Liver (tissue), 9 donors: Measurements from ENCODE around the gene CAST. TPM values are rescaled to one million over a fixed set of nuclear protein-coding genes. Genes with fewer than 3 reads are reported as not detected.
A peak's percentile ranks its signal among the peaks of the same experiment; 100 is the strongest.

Source experiments
- DNase-seq: peaks from one replicate; pipeline ENCODE4 v3.0.0-alpha.2; 2017; ENCODE audit warnings: low spot score
- H3K27ac ChIP-seq, 2 donors: one replicate each; pipeline ENCODE4 v1.7.0; 2013; ENCODE audit warnings: inconsistent platforms in 2 of 2, low read length in 2 of 2, control low read depth in 1 of 2, low read depth in 1 of 2, mild to moderate bottlenecking in 1 of 2
- H3K27me3 ChIP-seq, 4 donors: one replicate each; pipeline versions ENCODE4 v1.6.1 to v1.7.0; 2013; ENCODE audit warnings: low read length in 3 of 4, inconsistent platforms in 1 of 4, mild to moderate bottlenecking in 1 of 4, moderate library complexity in 1 of 4; ENCODE audit not compliant: control insufficient read depth in 4 of 4, insufficient read depth in 4 of 4
- H3K36me3 ChIP-seq, 4 donors: one replicate each; pipeline versions ENCODE4 v1.6.1 to v1.7.0; 2013; ENCODE audit warnings: low read length in 3 of 4, mild to moderate bottlenecking in 3 of 4, low read depth in 1 of 4, moderate library complexity in 1 of 4; ENCODE audit not compliant: control insufficient read depth in 4 of 4, insufficient read depth in 3 of 4
- H3K4me1 ChIP-seq, 4 donors: one replicate each; pipeline versions ENCODE4 v1.6.1 to v1.7.0; 2013; ENCODE audit warnings: low read length in 3 of 4, mild to moderate bottlenecking in 3 of 4, moderate library complexity in 1 of 4; ENCODE audit not compliant: control insufficient read depth in 4 of 4, insufficient read depth in 4 of 4
- H3K4me3 ChIP-seq, 3 donors: one replicate each; pipeline versions ENCODE4 v1.6.1 to v1.7.0; 2013; ENCODE audit warnings: low read length in 3 of 3, control low read depth in 1 of 3, low read depth in 1 of 3, mild to moderate bottlenecking in 1 of 3
- H3K9ac ChIP-seq, 2 donors: one replicate each; pipeline ENCODE4 v1.7.0; 2013; ENCODE audit warnings: low read length in 2 of 2, mild to moderate bottlenecking in 2 of 2, moderate library complexity in 2 of 2, control low read depth in 1 of 2, low read depth in 1 of 2
- H3K9me3 ChIP-seq, 4 donors: one replicate each; pipeline versions ENCODE4 v1.6.1 to v1.7.0; 2013; ENCODE audit warnings: low read length in 3 of 4; ENCODE audit not compliant: control insufficient read depth in 4 of 4
- ATF3 ChIP-seq: IDR thresholded peaks from 2 replicates; pipeline ENCODE4 v1.6.1; 2016; ENCODE audit warnings: antibody characterized with exemption
- CTCF ChIP-seq: fragments of 150-350 bp; IDR thresholded peaks from 2 replicates; pipeline ENCODE4 v1.5.1; 2017; ENCODE audit warnings: improper control_type of control experiment, low read depth, low read length; ENCODE audit not compliant: missing input control
- EGR1 ChIP-seq, 2 donors: IDR thresholded peaks; 2 replicates each; pipeline ENCODE4 v1.6.1; 2016 to 2018; ENCODE audit warnings: antibody characterized with exemption in 2 of 2, low read depth in 2 of 2
- FOXA2 ChIP-seq: IDR thresholded peaks from 2 replicates; pipeline ENCODE4 v1.6.1; 2016; ENCODE audit warnings: antibody characterized with exemption
- HNF4A ChIP-seq, 2 donors: conservative IDR thresholded peaks; 2 replicates each; pipeline ENCODE4 v1.6.1; 2016; ENCODE audit warnings: antibody characterized with exemption in 2 of 2, mild to moderate bottlenecking in 2 of 2
- HNF4G ChIP-seq: IDR thresholded peaks from 2 replicates; pipeline ENCODE4 v1.6.1; 2016; ENCODE audit warnings: antibody characterized with exemption
- JUND ChIP-seq, 2 donors: IDR thresholded peaks; 2 replicates each; pipeline ENCODE4 v1.6.1; 2016; ENCODE audit warnings: antibody characterized with exemption in 2 of 2
- REST ChIP-seq: IDR thresholded peaks from 2 replicates; pipeline ENCODE4 v1.6.1; 2016; ENCODE audit warnings: antibody characterized with exemption, mild to moderate bottlenecking
- RXRA ChIP-seq, 2 donors: IDR thresholded peaks; 2 replicates each; pipeline ENCODE4 v1.6.1; 2017 to 2018; ENCODE audit warnings: antibody characterized with exemption in 2 of 2, mild to moderate bottlenecking in 1 of 2
- SP1 ChIP-seq: IDR thresholded peaks from 2 replicates; pipeline ENCODE4 v1.6.1; 2018; ENCODE audit warnings: antibody characterized with exemption, mild to moderate bottlenecking
- TAF1 ChIP-seq: conservative IDR thresholded peaks from 2 replicates; pipeline ENCODE4 v1.6.1; 2016; ENCODE audit warnings: antibody characterized with exemption, mild to moderate bottlenecking
- YY1 ChIP-seq: IDR thresholded peaks from 2 replicates; pipeline ENCODE4 v1.6.1; 2016; ENCODE audit warnings: antibody characterized with exemption, mild to moderate bottlenecking
- ZBTB33 ChIP-seq: IDR thresholded peaks from 2 replicates; pipeline ENCODE4 v1.6.1; 2016; ENCODE audit warnings: antibody characterized with exemption
- WGBS: extraction: QIAGEN DNeasy Blood & Tissue Kit; methylation state at CpG from one replicate; pipeline ENCODE4 v1.1.7; 2013; 5-methylcytosine and 5-hydroxymethylcytosine counted together
- polyA plus RNA-seq, 2 donors: library from polyadenylated mRNA; stranded (reverse) in 1 of 2; unstranded in 1 of 2; fragments of 200-250 nt in 1 of 2; fragments of >200 nt in 1 of 2; fragmentation: Nextera tagmentation in 1 of 2; extraction: Ambion mirVana in 1 of 2; gene quantifications; one replicate each; pipeline versions ENCODE4 v1.2.1 to v1.2.3, GENCODE V29; 2013 to 2015
- total RNA-seq, 2 donors: library from RNA; depleted of rRNA; stranded (reverse); fragments of >200 nt; gene quantifications; one replicate each; pipeline ENCODE4 v1.2.3, GENCODE V29; 2014
- donor health status: healthy.
- donor health status: healthy.
- donor health status: healthy.
- donor health status: healthy.
- donor health status: healthy.

CAST gene
- total and polyA plus RNA-seq, 4 donors: 43.3 to 126 (median 81.0) TPM

DNA sequence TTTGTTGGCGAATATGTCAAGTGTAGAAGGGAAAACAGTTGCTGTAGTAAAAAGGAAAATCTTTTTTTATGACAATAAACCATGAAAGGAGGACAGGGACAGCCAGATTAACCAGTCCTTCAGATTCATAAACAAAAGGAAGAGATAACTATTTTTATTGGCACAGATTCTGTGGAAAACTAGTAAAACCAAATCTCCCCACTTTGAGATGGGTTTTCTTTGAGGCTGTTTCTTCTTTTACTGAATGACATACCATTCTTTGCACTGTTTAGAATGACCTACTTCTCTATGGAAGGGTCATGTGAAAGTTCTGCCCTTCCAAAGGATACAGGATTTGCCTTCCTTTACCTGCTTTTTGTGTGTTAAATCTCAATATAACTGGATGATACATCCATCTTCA is 13.7 kb downstream of the CAST start:
- no peaks in the 10 kb centered on the region for H3K27me3 ChIP-seq
- no peak for DNase-seq
- TF ChIP-seq TAF1 (no peak), YY1 (no peak), HNF4G (no peak), REST (no peak), SP1 (no peak), ZBTB33 (no peak), FOXA2 (no peak), CTCF (no peak), JUND (IDR thresholded peaks at IDR 0.05) (no peak), EGR1 (IDR thresholded peaks at IDR 0.05; ENCODE audit: low read depth in 2 of 2) (no peak)
- H3K4me1 ChIP-seq: peaks cover 7 to 19% (median 13%) of the 10 kb centered on the region in 4 donors
- H3K9me3 ChIP-seq: no peaks in the 10 kb centered on the region
- no peak overlapping the region for H3K9ac ChIP-seq
- no peak overlapping the region for H3K27ac ChIP-seq
- 90% methylated on average over 1 of the region's 1 CpG for WGBS
- H3K36me3 ChIP-seq: no peaks in the 10 kb centered on the region
- H3K4me3 ChIP-seq: no peak overlapping the region

DNA sequence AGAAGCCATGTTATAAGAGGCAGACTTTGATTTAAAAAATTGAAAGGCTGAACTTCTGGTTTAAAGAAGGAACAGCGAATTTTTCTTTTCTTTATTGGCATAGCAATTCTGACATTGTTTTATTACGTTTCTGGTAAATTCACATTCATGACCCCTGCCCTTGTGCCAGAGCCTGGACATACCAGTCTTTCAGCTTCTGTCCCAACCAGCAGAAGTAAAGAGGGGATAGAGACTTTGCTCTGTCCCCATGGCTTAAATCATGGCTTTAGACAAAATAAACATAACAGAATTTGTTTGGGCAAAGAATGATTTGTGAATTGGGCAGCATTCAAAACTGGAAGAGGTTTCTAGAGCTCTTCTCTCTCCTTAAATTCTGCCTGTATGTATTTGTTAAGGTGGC is 15.3 kb downstream of the CAST start:
- WGBS: 32% methylated on average over 2 of the region's 2 CpGs
- no peaks in the 10 kb centered on the region for H3K27me3 ChIP-seq
- peak; percentile 68 to 76 for TF ChIP-seq HNF4A (conservative IDR thresholded peaks at IDR 0.05)
- TF ChIP-seq SP1: peak; percentile 67
- no peak for TF ChIP-seq ATF3
- peak; percentile 21 to 37 for TF ChIP-seq RXRA (IDR thresholded peaks at IDR 0.05)
- no peaks in the 10 kb centered on the region for H3K9me3 ChIP-seq
- H3K4me3 ChIP-seq: no peak overlapping the region
- no peak for DNase-seq
- no peak overlapping the region for H3K9ac ChIP-seq
- no peak overlapping the region for H3K27ac ChIP-seq
- no peaks in the 10 kb centered on the region for H3K36me3 ChIP-seq
- peaks cover 5 to 12% (median 9%) of the 10 kb centered on the region in 4 donors for H3K4me1 ChIP-seq
